NCI-H2029 (cell line): ENCODE data around the gene GLDN.

ENCODE experiments used
- DNase-seq: peaks from one replicate; lab custom pipeline; 2025; lab: John Stamatoyannopoulos, UW

The GLDN gene

DNA sequence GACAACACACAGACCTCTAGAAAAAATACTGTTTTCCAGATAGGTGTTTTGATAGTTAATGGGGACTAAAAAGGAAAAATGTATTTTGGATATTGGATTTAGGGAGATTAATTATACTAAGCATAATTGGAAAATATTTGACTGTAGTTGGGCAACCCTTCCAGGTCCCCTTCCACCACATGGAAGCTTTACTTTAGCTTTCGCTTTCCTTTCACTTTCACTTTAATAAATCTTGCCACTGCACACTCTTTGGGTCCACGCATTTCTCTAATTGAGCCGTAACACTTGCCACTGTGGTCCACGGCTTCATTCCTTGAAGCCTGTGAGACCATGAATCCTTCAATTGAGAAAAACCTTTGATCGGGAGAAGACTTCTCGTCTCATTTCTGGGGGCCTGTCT lies 15.5 kb downstream of the GLDN start:
- no peak for DNase-seq

GRCh38 chr15:51359981-51360380 lies 18.5 kb downstream of the GLDN start:
- DNase-seq, result no peak

- DNase-seq, result no peak
These were observed 21.9 kb downstream of the GLDN start for GRCh38 chr15:51363383-51363782.

DNA sequence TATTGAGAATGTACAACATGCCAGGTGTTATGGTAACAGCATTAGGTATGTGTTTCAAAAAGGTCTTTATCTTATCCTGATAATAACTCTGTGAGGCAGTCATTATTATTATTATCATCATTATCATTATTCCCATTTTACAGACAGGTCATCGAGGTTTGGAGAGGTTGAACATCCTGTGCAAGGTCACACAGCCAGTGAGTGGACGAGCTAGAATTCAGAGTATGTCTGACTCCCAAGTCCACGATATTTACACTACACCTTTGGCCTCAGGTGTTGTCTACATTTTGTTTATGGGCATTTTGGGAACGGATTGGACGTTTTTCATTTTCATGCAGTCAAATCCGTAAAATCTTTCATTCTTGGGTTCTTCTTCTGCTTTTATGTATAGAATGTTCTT lies 24.0 kb downstream of the GLDN start:
- DNase-seq, result no peak

- DNase-seq, result no peak
These were observed 24.6 kb downstream of the GLDN start for GRCh38 chr15:51366071-51366470.

DNA sequence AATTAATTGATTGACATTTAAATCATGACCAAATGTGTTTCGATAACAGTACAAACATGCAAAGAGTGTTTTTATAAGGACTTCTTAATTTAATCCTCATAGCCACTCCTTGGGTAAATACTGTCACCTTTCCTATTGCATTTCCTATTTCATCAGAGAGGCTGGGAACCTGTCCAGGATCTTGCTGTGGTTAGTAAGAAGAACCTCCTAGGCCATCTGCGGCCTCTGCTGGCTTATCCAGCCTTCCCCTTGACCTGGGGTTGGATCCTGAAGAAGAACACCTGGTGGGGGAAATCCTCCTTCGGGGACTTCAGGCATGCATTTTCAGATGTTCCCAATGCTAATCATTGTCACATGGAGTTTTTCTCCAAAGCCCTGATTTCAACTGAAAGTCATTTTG lies 25.5 kb downstream of the GLDN start:
- peak; percentile 66 for DNase-seq

GRCh38 chr15:51367322-51367976 lies 26.0 kb downstream of the GLDN start:
- no peak for DNase-seq

GRCh38 chr15:51368307-51368706 lies 26.9 kb downstream of the GLDN start:
- DNase-seq, result no peak

- DNase-seq, result no peak
These were observed 27.4 kb downstream of the GLDN start for GRCh38 chr15:51368751-51369450.

DNA sequence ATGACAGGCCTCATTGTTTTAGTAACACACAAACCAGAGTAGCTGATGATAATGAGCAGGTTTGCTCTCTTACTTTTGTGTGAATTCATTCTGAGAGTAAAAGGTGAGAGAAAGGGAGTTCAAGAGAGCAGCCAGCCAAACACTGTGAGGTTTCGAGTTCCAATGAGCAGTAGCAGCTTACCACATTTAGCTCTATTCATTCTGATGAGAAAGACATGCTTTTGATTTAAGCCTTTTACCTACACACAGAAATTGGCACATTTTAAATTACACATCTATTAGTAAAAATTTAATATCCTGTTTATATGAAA lies 28.0 kb downstream of the GLDN start:
- no peak for DNase-seq

DNA sequence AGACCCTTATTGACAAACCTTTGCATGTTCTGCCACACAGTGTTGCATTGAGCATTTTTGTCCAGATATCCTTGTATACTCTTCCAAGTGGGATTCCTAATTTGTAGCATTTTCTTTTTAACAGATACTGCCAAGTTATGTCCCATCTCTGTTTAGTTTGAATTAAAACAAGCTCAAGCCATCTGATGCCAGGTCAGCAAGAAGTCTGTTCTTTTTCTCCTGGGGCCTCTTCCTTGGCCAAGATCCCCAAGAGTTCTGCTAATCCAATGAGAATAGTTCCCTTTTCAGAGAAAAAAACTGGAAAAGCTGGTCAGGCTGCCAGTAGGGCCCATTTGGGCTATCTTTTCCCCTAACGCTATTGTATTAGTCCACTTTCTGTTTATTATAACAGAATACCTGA lies 29.8 kb downstream of the GLDN start:
- DNase-seq, result no peak

- no peak for DNase-seq
These were observed 32.7 kb downstream of the GLDN start for GRCh38 chr15:51374131-51374530.

GRCh38 chr15:51375966-51376640 lies 34.6 kb downstream of the GLDN start:
- no peak for DNase-seq

- DNase-seq, result no peak
These were observed 35.8 kb downstream of the GLDN start for GRCh38 chr15:51377038-51377786.

GRCh38 chr15:51378406-51378805 lies 37.0 kb downstream of the GLDN start:
- no peak for DNase-seq

DNA sequence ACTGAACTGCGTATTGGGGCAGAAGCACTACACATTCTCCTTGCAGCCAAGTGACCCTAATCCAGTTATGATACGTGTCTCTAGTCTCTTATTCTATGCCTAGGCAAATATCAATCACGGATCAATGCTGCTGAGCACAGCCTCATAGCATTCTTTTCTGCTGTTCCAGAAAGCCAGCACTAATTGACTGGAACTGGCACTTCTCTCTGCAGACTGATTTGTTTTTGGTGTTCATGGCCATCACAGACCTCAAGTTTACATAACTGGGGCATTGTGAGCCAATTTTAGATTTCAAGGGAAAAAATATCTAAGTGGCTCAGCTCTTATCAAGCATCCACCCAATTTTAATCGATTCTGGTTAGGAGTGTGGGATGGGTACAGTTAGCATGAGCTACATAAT lies 37.9 kb downstream of the GLDN start:
- DNase-seq, result no peak

- DNase-seq, result peak; percentile 25
These were observed 39.7 kb downstream of the GLDN start for GRCh38 chr15:51380999-51381806.

GRCh38 chr15:51382787-51383186 lies 41.3 kb downstream of the GLDN start:
- DNase-seq, result no peak

GRCh38 chr15:51386029-51386428 lies 44.6 kb downstream of the GLDN start:
- no peak for DNase-seq

DNA sequence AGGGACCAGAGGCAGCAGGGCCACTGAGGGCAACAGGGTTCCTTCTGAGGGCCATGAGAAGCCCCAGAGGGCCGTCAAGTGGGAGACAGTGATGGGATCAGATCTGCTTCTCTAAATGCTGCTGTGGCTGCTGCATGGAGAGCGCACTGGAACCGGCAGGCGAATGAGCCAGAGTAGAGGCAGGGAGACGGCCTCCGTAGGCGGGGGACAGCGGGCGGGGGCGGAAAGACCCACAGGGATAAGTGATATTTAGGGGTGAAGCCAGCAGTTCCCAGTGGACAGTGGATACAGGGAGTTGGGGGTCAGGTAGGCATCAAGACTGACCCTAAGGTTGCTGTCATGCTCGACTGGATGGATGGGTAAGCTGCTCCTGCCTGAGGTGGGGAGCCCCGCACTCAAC lies 45.0 kb downstream of the GLDN start:
- no peak for DNase-seq

DNA sequence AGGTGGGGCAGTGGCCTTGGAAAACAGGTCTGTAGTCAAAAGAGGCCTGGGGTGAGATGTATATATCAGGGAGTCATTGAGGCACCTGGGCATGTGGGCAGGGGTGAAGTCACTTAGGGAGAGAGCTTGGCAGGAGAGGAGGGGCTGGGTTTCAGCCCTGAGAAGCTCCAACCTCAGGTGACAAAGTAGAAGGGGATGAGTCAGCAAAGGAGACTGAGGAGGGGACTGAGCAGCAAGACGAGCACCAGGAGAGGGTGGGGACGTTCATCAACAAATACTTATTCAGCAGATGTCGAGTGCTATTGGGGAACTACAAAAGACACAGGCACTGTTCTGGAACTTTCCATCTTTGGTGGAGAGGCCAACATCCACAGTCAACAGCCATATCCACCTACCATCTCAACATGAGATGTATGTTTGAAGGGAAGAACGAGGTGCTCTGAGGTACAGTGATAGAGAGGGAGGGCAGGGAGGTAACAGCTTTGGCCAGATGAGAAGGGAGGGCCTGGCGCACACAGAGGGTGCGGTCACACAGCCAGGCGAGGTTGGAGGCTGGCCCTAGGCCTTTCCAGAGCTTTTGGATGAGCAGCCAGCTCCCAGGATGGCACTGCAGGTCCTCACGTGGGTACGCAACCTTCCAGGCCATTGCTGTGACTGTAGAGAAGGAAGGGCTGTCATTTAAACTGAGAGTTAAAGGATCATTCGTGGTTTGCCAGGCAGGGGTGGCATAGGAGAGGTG lies 45.7 kb downstream of the GLDN start:
- DNase-seq, result no peak
